Spleen (tissue), 11 donors: ENCODE data around the gene HYAL1. TPM values are rescaled to one million over a fixed set of nuclear protein-coding genes. Genes with fewer than 3 reads are reported as not detected.

Source experiments
- DNase-seq: peaks from one replicate; pipeline ENCODE4 v3.0.0-alpha.2; 2020
- H3K27ac ChIP-seq, 8 donors: fragments of 200-600 bp; sonication (generic) in 7 of 8; 1 replicate in 4 of 8; 2 replicates in 4 of 8; pipeline versions ENCODE4 v1.5.0 to v1.8.0; 2016 to 2021; ENCODE audit warnings: inconsistent platforms in 4 of 8, mild to moderate bottlenecking in 4 of 8, moderate library complexity in 1 of 8
- H3K27me3 ChIP-seq, 7 donors: fragments of 200-600 bp; sonication (generic) in 6 of 7; replicated peaks in 1 of 7; 1 replicate in 4 of 7; 2 replicates in 3 of 7; pipeline versions ENCODE4 v1.5.0 to v1.8.0; 2016 to 2021; ENCODE audit warnings: inconsistent platforms in 3 of 7, mild to moderate bottlenecking in 1 of 7
- H3K36me3 ChIP-seq, 6 donors: fragments of 200-600 bp; sonication (generic) in 5 of 6; 1 replicate in 4 of 6; 2 replicates in 2 of 6; pipeline versions ENCODE4 v1.5.0 to v1.8.0; 2016 to 2021; ENCODE audit warnings: inconsistent platforms in 2 of 6
- H3K4me1 ChIP-seq, 6 donors: fragments of 200-600 bp; sonication (generic) in 5 of 6; 1 replicate in 3 of 6; 2 replicates in 3 of 6; pipeline versions ENCODE4 v1.5.0 to v1.8.0; 2016 to 2021; ENCODE audit warnings: inconsistent platforms in 3 of 6
- H3K4me3 ChIP-seq, 8 donors: fragments of 200-600 bp; sonication (generic) in 7 of 8; 1 replicate in 4 of 8; 2 replicates in 4 of 8; pipeline versions ENCODE4 v1.5.0 to v1.8.0; 2016 to 2021; ENCODE audit warnings: inconsistent platforms in 4 of 8, mild to moderate bottlenecking in 4 of 8, moderate library complexity in 2 of 8
- H3K9me3 ChIP-seq, 8 donors: fragments of 200-600 bp; sonication (generic) in 7 of 8; 1 replicate in 4 of 8; 2 replicates in 4 of 8; pipeline versions ENCODE4 v1.5.0 to v1.8.0; 2016 to 2021; ENCODE audit warnings: inconsistent platforms in 4 of 8
- POLR2A ChIP-seq, 3 donors: fragments of 450-650 bp; IDR thresholded peaks; one replicate each; pipeline ENCODE4 v1.5.1; 2017; ENCODE audit warnings: antibody characterized with exemption in 3 of 3, mild to moderate bottlenecking in 1 of 3
- POLR2AphosphoS5 ChIP-seq, 3 donors: sonication (generic); formaldehyde crosslinking; IDR thresholded peaks; one replicate each; pipeline ENCODE4 v1.5.1; 2017; ENCODE audit warnings: antibody characterized with exemption in 3 of 3
- WGBS, 5 donors: extraction: QIAGEN DNeasy Blood & Tissue Kit in 3 of 5; methylation state at CpG; one replicate each; pipeline versions ENCODE4 v1.1.5 to v1.1.7; 2013 to 2018; 5-methylcytosine and 5-hydroxymethylcytosine counted together
- intact Hi-C: fragments of 100-400 bp; cut with DNase I; formaldehyde crosslinking; loops from one replicate; pipeline ENCODE4 v1.15.0; 2023; ENCODE audit warnings: low total_unique reads
- polyA plus RNA-seq, 3 donors: library from polyadenylated mRNA; stranded (reverse); fragments of 200-250 nt; gene quantifications; one replicate each; pipeline ENCODE4 v1.2.1, GENCODE V29; 2013
- total RNA-seq, 7 donors: library from RNA; depleted of rRNA in 3 of 7; stranded (reverse); fragments of >200 nt in 3 of 7; fragmentation: NEBNext Ultra II Directional in 4 of 7; extraction: Animal tissue kit (Norgen Biotek cat#: 25700) in 4 of 7; gene quantifications; one replicate each; pipeline versions ENCODE4 v1.1.0 to v1.2.1, GENCODE V29; 2016 to 2021
- TF ChIP-seq, protein P1 (sequence below), 11 experiments: fragments of 200-600 bp in 7 of 11; fragments of 450-650 bp in 4 of 11; sonication (generic) in 4 of 11; IDR thresholded peaks in 8 of 11; conservative IDR thresholded peaks in 3 of 11; 1 replicate in 7 of 11; 2 replicates in 4 of 11; pipeline versions ENCODE4 v1.4.0 to v1.8.0; 2016 to 2021; ENCODE audit warnings: antibody characterized with exemption in 11 of 11, inconsistent platforms in 4 of 11, mild to moderate bottlenecking in 1 of 11
- donor health status: healthy with polysubstance abuse.
- donor health status: DM: no; HTN: no; CAD: no; lungs with moderate emphysema.
- donor health status: DM: no; HTN: no; CAD: no.
- donor health status: Bipolar disorder and iron deficiency.
- donor health status: healthy.
- donor health status: DM: no; HTN: no; CAD: no.
- donor health status: DM: yes; HTN: yes; CAD: no.

HYAL1 gene
- total and polyA plus RNA-seq, 10 donors = 18.2 to 172 (median 97.8) TPM

DNA sequence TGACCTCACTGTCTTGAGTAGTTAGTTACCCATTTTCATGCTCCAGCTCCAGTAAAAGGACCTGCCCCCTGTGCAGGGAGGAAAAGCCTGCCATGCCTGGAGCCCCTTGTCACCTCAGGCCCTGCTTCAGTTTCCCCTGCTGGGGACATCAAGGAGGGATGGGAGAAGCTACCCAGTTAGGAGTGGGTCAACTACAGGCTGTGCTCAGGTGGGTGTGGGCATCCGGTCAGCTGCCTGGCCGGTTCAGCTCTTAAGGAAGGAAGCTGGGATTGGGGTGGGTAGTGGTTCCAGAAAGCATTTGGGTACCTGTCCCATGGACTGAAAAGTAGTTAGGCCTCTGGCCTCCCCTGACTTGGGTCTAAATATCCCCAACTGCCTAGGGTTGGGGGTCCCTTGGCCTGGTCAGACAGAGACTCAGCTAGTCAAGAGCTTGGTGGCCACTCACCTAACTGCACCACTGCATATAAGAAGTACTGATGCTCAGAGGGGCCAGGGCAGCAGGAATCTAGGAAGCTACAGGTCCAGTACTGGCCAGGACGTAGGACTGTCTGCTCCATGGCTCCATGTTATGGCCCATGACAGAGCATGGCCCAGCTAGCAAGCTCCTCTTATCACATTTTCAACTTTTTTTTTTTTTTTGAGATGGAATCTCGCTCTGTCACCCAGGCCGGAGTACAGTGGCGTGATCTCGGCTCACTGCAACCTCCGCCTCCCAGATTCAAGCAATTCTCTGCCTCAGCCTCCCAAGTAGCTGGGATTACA lies 23.9 kb downstream of the HYAL1 start:
- H3K9me3 ChIP-seq = no peaks in the 10 kb centered on the region
- H3K27ac ChIP-seq = no peak overlapping the region
- intact Hi-C loops = loop anchor here (10.0 kb wide), 1 partner anchor 155 kb away; no protein-coding TSS in a partner anchor
- no peaks in the 10 kb centered on the region for H3K36me3 ChIP-seq
- no peak for DNase-seq
- H3K4me3 ChIP-seq = no peak overlapping the region
- peaks cover 5 to 39% (median 28%) of the 10 kb centered on the region in 7 donors for H3K27me3 ChIP-seq
- 81 to 95% (median 86%) methylated on average over 8 of the region's 8 CpGs for WGBS, 5 donors
- TF ChIP-seq POLR2A (IDR thresholded peaks at IDR 0.05) (no peak), POLR2AphosphoS5 (IDR thresholded peaks at IDR 0.05) (no peak)
- TF ChIP-seq, protein P1, sequence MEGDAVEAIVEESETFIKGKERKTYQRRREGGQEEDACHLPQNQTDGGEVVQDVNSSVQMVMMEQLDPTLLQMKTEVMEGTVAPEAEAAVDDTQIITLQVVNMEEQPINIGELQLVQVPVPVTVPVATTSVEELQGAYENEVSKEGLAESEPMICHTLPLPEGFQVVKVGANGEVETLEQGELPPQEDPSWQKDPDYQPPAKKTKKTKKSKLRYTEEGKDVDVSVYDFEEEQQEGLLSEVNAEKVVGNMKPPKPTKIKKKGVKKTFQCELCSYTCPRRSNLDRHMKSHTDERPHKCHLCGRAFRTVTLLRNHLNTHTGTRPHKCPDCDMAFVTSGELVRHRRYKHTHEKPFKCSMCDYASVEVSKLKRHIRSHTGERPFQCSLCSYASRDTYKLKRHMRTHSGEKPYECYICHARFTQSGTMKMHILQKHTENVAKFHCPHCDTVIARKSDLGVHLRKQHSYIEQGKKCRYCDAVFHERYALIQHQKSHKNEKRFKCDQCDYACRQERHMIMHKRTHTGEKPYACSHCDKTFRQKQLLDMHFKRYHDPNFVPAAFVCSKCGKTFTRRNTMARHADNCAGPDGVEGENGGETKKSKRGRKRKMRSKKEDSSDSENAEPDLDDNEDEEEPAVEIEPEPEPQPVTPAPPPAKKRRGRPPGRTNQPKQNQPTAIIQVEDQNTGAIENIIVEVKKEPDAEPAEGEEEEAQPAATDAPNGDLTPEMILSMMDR (IDR thresholded peaks at IDR 0.05 in 8 of 11, conservative IDR thresholded peaks at IDR 0.05 in 3 of 11) = no peak
- peaks cover 4 to 23% (median 20%) of the 10 kb centered on the region in 6 donors for H3K4me1 ChIP-seq

DNA sequence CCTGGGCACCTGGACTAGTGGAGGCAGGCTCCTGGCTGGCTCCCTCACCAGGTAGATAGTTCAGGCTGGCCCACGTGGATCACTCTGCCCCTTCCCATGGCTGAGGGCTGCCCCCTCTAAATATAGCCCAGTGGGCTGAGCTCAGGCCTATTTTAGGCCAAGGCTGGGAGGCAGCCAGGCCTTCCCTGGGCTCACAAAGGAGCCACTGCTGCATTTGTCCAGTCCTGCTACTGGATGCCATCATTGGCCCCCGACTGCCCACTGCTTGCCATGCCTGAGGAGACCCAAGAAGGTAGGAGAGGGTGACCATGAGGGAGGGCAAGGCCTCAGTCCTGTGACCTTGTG lies 24.5 kb downstream of the HYAL1 start, which contains the start of gene LSMEM2:
Gene LSMEM2, plus strand, starts transcription at position 208 of the 345 bp plus-strand sequence. Its CDS starts 27 bp downstream, at position 235.
- TF ChIP-seq POLR2A (IDR thresholded peaks at IDR 0.05) = no peak
- TF ChIP-seq POLR2AphosphoS5 (IDR thresholded peaks at IDR 0.05) = no peak
- TF ChIP-seq, protein P1 (IDR thresholded peaks at IDR 0.05 in 8 of 11, conservative IDR thresholded peaks at IDR 0.05 in 3 of 11) = no peak
- Histone ChIP-seq H3K36me3 (no peaks in the 10 kb centered on the region), H3K4me3 (no peak within 1 kb of the TSS), H3K27ac (no peak within 1 kb of the TSS), H3K4me1 (peaks cover 4 to 29% (median 26%) of the 10 kb centered on the region in 6 donors), H3K27me3 (peaks cover 5 to 44% (median 32%) of the 10 kb centered on the region in 7 donors), H3K9me3 (no peaks in the 10 kb centered on the region)
- DNase-seq = no peak
- intact Hi-C loops = loop anchor here (10.0 kb wide), 1 partner anchor 154 kb away; no protein-coding TSS in a partner anchor
- 54 to 85% (median 72%) methylated on average over 2 of the region's 2 CpGs; no CpG with 5 or more reads in 1 of the 5 donors for WGBS, 5 donors

DNA sequence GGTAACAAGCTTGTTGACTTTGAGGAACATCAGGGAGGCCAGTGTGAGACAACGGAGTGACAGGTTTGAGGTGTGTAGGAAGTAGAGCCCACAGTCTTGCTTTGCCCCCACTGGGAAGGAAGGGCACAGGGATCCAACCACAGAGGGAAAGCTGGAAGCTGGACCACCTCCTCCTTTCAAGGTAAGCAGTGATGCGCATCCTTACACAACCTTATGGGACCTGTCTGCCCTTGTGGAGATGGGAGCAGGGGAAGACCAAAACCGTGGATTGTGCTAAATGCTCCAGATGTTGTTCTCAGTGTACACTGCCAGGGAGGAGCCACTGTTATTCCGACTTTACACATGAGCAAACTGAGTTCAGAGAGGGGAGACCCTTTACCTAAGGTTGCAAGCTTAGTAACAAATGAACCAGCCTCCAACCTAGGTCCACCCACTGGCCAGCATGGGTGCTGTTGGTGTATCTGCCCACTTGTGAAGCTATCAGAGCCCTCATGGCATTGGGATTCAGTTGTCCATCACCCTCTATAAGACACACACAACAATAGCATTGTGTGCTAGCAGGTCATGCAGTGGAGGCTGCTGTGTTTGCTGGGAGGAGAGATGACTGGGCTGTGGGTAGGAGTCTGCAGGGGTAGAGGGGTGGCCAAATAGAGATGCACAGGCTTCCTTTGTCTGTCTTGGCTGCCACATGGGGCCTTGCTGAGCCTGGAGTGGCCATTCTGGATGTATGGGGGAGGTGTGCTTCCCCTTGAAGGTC lies 25.1 kb downstream of the HYAL1 start:
- DNase-seq = no peak
- Histone ChIP-seq H3K4me3 (no peak overlapping the region), H3K27ac (no peak overlapping the region), H3K36me3 (no peaks in the 10 kb centered on the region), H3K27me3 (peaks cover 5 to 50% (median 38%) of the 10 kb centered on the region in 7 donors), H3K9me3 (no peaks in the 10 kb centered on the region), H3K4me1 (peaks cover 5 to 34% (median 32%) of the 10 kb centered on the region in 6 donors)
- intact Hi-C loops = loop anchor here (10.0 kb wide), 1 partner anchor 154 kb away; no protein-coding TSS in a partner anchor
- WGBS, 5 donors = 80 to 91% (median 83%) methylated on average over 4 of the region's 4 CpGs
- no peak for TF ChIP-seq POLR2A (IDR thresholded peaks at IDR 0.05)

DNA sequence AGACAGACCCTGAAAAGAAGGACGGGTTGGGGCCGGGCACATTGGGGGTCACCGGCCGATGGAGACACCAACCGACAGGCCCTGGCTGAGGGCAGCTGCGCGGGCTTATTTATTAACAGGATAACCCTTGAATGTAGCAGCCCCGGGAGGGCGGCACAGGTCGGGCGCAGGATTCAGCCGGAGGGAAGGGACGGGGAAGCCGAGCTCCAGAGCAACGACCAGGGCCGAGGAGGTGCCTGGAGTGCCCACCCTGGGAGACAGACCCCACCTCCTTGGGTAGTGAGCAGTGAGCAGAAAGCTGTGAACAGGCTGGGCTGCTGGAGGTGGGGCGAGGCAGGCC lies 26.6 kb downstream of the HYAL1 start:
- intact Hi-C loops = loop anchor here (10.0 kb wide), 1 partner anchor 152 kb away; no protein-coding TSS in a partner anchor
- Histone ChIP-seq H3K4me1 (peaks cover 10 to 50% (median 43%) of the 10 kb centered on the region in 6 donors), H3K4me3 (no peak overlapping the region), H3K36me3 (no peaks in the 10 kb centered on the region), H3K27me3 (peaks cover 5 to 54% (median 41%) of the 10 kb centered on the region in 7 donors), H3K27ac (no peak overlapping the region), H3K9me3 (no peaks in the 10 kb centered on the region)
- TF ChIP-seq POLR2AphosphoS5 (IDR thresholded peaks at IDR 0.05) = no peak
- TF ChIP-seq, protein P1 (IDR thresholded peaks at IDR 0.05 in 8 of 11, conservative IDR thresholded peaks at IDR 0.05 in 3 of 11) = no peak
- TF ChIP-seq POLR2A (IDR thresholded peaks at IDR 0.05) = no peak
- DNase-seq = no peak
- WGBS, 5 donors = 78 to 83% (median 81%) methylated on average over 17 of the region's 17 CpGs
